NB4 (cell line): ENCODE results near the gene VPS54.
A peak's percentile ranks its signal among the peaks of the same experiment; 100 is the strongest.

Experiments
- DNase-seq: peaks from one replicate; pipeline ENCODE4 v3.0.0; 2010; ENCODE audit warnings: low read depth
- H3K4me3 ChIP-seq: one replicate; pipeline ENCODE4 v1.5.1; 2011; ENCODE audit warnings: mild to moderate bottlenecking, low read depth, low read length, moderate library complexity
- CTCF ChIP-seq: IDR thresholded peaks from one replicate; pipeline ENCODE4 v1.5.1; 2012; ENCODE audit warnings: low read depth, low read length
- MAX ChIP-seq: IDR thresholded peaks from 2 replicates; pipeline ENCODE4 v1.6.1; 2011; ENCODE audit warnings: low read depth, low read length
- MYC ChIP-seq: IDR thresholded peaks from 2 replicates; pipeline ENCODE4 v1.6.1; 2011; ENCODE audit warnings: low read depth, low read length
- POLR2A ChIP-seq: IDR thresholded peaks from 2 replicates; pipeline ENCODE4 v1.6.1; 2011; ENCODE audit warnings: mild to moderate bottlenecking; ENCODE audit not compliant: insufficient read length; ENCODE audit errors: extremely low read depth

VPS54 gene

GRCh38 chr2:64017811-64018700, 1.2 kb downstream of the VPS54 start:
- peak overlapping the region; percentile 89 for H3K4me3 ChIP-seq
- TF ChIP-seq CTCF (no peak), MYC (no peak), MAX (no peak), POLR2A (no peak)
- DNase-seq = peak; percentile 69

GRCh38 chr2:64015898-64016297, 3.3 kb downstream of the VPS54 start:
- no peak overlapping the region for H3K4me3 ChIP-seq
- TF ChIP-seq MYC (no peak), CTCF (no peak), MAX (no peak), POLR2A (no peak)
- DNase-seq = peak; percentile 27

GRCh38 chr2:64015391-64015790, 3.8 kb downstream of the VPS54 start:
- no peak overlapping the region for H3K4me3 ChIP-seq
- peak; percentile 64 for DNase-seq
- no peak for TF ChIP-seq CTCF
- no peak for TF ChIP-seq MAX
- TF ChIP-seq MYC = no peak
- TF ChIP-seq POLR2A = no peak

- DNase-seq = no peak
- no peak overlapping the region for H3K4me3 ChIP-seq
- TF ChIP-seq MYC (no peak), POLR2A (no peak), CTCF (no peak), MAX (no peak)
Observed at GRCh38 chr2:64014628-64015027, 4.6 kb downstream of the VPS54 start.

GRCh38 chr2:64013053-64013452, 6.2 kb downstream of the VPS54 start:
- TF ChIP-seq MAX (no peak), POLR2A (no peak), CTCF (no peak), MYC (no peak)
- H3K4me3 ChIP-seq = no peak overlapping the region
- DNase-seq = no peak
